OCI-LY7 (cell line): ENCODE results near the gene MLLT10.

Source experiments
- EZH2phosphoT487 ChIP-seq: fragments of 200-600 bp; sonication (generic); IDR thresholded peaks from 2 replicates; pipeline ENCODE4 v1.6.1; 2018; ENCODE audit warnings: low read depth, borderline replicate concordance, mild to moderate bottlenecking, mixed run types, antibody characterized with exemption, low read length, moderate library complexity, mixed read lengths
- TF ChIP-seq, protein P1 (sequence below): fragments of 200-600 bp; sonication (generic); conservative IDR thresholded peaks from 2 replicates; pipeline ENCODE4 v1.5.1; 2014; ENCODE audit warnings: mild to moderate bottlenecking, antibody characterized with exemption, low read length, moderate library complexity, mixed read lengths

DNA sequence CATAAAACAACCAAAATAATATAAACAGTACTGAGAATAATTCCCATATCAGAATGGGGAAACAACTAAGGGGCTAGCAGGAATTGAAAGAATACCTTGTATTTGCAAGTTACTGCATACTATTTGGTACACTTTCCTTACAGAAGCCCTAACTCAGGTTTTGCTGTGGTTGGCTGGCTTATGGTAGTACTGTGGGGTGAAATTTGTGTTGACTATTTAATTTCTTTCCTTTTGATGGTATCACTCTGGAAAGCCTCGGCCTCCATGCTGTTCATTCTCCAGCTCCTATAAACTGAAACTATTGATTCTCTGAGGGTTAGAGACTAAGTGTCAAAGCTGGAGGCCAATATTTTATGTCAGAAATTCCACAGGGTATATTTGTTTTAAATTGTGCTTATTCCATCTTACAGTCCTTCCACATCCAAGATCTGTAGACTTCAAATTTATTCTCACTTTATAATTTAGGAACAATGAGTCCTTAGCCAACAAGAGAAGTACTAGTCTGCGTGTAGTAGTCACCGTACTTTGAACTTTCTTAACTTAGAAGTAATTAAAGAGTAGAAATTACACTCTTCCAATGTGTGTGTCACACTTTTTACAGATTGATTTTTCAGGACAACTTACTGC is 22.0 kb upstream of the MLLT10 start:
- TF ChIP-seq, protein P1, sequence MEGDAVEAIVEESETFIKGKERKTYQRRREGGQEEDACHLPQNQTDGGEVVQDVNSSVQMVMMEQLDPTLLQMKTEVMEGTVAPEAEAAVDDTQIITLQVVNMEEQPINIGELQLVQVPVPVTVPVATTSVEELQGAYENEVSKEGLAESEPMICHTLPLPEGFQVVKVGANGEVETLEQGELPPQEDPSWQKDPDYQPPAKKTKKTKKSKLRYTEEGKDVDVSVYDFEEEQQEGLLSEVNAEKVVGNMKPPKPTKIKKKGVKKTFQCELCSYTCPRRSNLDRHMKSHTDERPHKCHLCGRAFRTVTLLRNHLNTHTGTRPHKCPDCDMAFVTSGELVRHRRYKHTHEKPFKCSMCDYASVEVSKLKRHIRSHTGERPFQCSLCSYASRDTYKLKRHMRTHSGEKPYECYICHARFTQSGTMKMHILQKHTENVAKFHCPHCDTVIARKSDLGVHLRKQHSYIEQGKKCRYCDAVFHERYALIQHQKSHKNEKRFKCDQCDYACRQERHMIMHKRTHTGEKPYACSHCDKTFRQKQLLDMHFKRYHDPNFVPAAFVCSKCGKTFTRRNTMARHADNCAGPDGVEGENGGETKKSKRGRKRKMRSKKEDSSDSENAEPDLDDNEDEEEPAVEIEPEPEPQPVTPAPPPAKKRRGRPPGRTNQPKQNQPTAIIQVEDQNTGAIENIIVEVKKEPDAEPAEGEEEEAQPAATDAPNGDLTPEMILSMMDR, result no peak
- no peak for TF ChIP-seq EZH2phosphoT487
